Loucy (cell line): ENCODE data around the gene KCNH2.

Experiments used
- EZH2phosphoT487 ChIP-seq: fragments of 200-600 bp; IDR thresholded peaks from 2 replicates; pipeline ENCODE4 v1.6.1; 2018; ENCODE audit warnings: antibody characterized with exemption, mild to moderate bottlenecking, moderate library complexity, borderline replicate concordance
- TF ChIP-seq, protein P1 (sequence below): fragments of 200-600 bp; sonication (generic); conservative IDR thresholded peaks from 2 replicates; pipeline ENCODE4 v1.5.1; 2014; ENCODE audit warnings: mild to moderate bottlenecking, antibody characterized with exemption, low read length

DNA sequence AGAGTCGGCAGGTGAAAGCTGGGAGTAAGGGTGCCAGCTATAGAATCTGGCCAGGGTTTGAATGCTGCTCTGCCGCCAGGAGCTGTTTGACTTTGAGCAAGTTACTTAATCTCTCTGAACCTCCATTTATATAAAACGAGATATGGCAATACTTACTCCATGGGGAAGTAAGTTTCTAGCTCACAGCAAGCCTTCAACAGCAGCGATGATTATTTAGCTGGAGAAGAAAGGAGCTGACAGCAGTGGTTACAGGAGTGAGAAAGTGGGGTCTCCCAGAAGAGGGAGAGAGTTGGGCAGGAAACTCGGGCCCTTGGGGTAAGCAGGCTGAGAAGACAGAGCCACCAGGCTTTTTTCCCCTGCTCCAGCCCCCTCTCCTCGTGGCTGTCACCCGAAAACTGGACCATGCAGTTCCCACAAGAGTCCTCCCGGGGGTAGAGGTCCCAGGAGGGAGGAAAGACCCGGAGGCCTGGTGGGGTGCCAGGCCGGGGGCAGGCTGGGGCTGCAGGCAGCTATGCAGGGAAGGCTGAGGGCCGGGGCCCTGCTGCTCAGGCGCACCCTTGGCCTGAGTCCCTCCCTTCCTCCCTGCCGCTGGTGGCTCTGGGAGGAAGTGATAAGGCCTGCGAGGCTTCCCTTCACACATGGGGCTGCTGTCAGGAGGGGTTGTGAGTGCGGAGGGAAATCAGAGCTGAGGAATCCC, 16.2 kb upstream of the KCNH2 start:
- TF ChIP-seq, protein P1, sequence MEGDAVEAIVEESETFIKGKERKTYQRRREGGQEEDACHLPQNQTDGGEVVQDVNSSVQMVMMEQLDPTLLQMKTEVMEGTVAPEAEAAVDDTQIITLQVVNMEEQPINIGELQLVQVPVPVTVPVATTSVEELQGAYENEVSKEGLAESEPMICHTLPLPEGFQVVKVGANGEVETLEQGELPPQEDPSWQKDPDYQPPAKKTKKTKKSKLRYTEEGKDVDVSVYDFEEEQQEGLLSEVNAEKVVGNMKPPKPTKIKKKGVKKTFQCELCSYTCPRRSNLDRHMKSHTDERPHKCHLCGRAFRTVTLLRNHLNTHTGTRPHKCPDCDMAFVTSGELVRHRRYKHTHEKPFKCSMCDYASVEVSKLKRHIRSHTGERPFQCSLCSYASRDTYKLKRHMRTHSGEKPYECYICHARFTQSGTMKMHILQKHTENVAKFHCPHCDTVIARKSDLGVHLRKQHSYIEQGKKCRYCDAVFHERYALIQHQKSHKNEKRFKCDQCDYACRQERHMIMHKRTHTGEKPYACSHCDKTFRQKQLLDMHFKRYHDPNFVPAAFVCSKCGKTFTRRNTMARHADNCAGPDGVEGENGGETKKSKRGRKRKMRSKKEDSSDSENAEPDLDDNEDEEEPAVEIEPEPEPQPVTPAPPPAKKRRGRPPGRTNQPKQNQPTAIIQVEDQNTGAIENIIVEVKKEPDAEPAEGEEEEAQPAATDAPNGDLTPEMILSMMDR: no peak
- no peak for TF ChIP-seq EZH2phosphoT487
